MM.1S (cell line): ENCODE data around the gene ITGA7.
A peak's percentile ranks its signal among the peaks of the same experiment; 100 is the strongest.
"Not testable (repeated sequence)": the region's sequence is repeated elsewhere in the genome, so short reads cannot be mapped to it uniquely, and the experiment has no call there.

Source experiments
- DNase-seq: peaks from one replicate; pipeline ENCODE4 v3.0.0-alpha.2; 2015
- H2AFZ ChIP-seq: fragments of 300-600 bp; sonication (generic); 2 replicates; pipeline ENCODE4 v1.6.0; 2016; ENCODE audit warnings: antibody characterized with exemption, low read length
- H3F3A ChIP-seq: fragments of 300-600 bp; sonication (generic); 2 replicates; pipeline ENCODE4 v1.6.1; 2016; ENCODE audit warnings: mild to moderate bottlenecking, antibody characterized with exemption, low read length, moderate library complexity, mixed read lengths; ENCODE audit not compliant: insufficient read depth
- H3K27ac ChIP-seq: fragments of 300-600 bp; sonication (generic); 2 replicates; pipeline ENCODE4 v1.5.1; 2016; ENCODE audit warnings: mild to moderate bottlenecking, low read length
- H3K27me3 ChIP-seq: fragments of 300-600 bp; sonication (generic); replicated peaks from 2 replicates; pipeline ENCODE4 v1.6.0; 2016; ENCODE audit warnings: low read length; ENCODE audit not compliant: insufficient read depth
- H3K36me3 ChIP-seq: fragments of 300-600 bp; sonication (generic); replicated peaks from 2 replicates; pipeline ENCODE4 v1.6.1; 2016; ENCODE audit warnings: mild to moderate bottlenecking, low read length, mixed read lengths; ENCODE audit not compliant: insufficient read depth
- H3K4me1 ChIP-seq: fragments of 300-600 bp; sonication (generic); 2 replicates; pipeline ENCODE4 v1.6.1; 2016; ENCODE audit warnings: low read length, mixed read lengths
- H3K4me2 ChIP-seq: fragments of 300-600 bp; sonication (generic); 2 replicates; pipeline ENCODE4 v1.6.0; 2016; ENCODE audit warnings: low read depth, low read length
- H3K4me3 ChIP-seq: fragments of 300-600 bp; sonication (generic); 2 replicates; pipeline ENCODE4 v1.5.1; 2016; ENCODE audit warnings: low read length, mixed read lengths
- H3K79me2 ChIP-seq: fragments of 300-600 bp; sonication (generic); 2 replicates; pipeline ENCODE4 v1.6.1; 2016; ENCODE audit warnings: mixed run types, low read length, mixed read lengths
- H3K9ac ChIP-seq: fragments of 300-600 bp; sonication (generic); 2 replicates; pipeline ENCODE4 v1.6.1; 2016; ENCODE audit warnings: low read length, mixed read lengths
- H3K9me2 ChIP-seq: fragments of 300-600 bp; sonication (generic); replicated peaks from 2 replicates; pipeline ENCODE4 v1.6.1; 2016; ENCODE audit warnings: mild to moderate bottlenecking, low read length, mixed read lengths; ENCODE audit not compliant: insufficient read depth
- H3K9me3 ChIP-seq: fragments of 300-600 bp; sonication (generic); replicated peaks from 2 replicates; pipeline ENCODE4 v1.6.1; 2016; ENCODE audit warnings: mild to moderate bottlenecking, low read length, mixed read lengths; ENCODE audit not compliant: insufficient read depth
- H4K20me1 ChIP-seq: fragments of 300-600 bp; sonication (generic); 2 replicates; pipeline ENCODE4 v1.6.1; 2016; ENCODE audit warnings: mild to moderate bottlenecking, low read length, moderate library complexity, mixed read lengths; ENCODE audit not compliant: insufficient read depth
- EZH2 ChIP-seq: fragments of 300-600 bp; sonication (generic); optimal IDR thresholded peaks from 2 replicates; pipeline ENCODE3; 2017; ENCODE audit warnings: low read depth, mild to moderate bottlenecking, antibody characterized with exemption, low read length, mixed read lengths
- EZH2phosphoT487 ChIP-seq: fragments of 300-600 bp; sonication (generic); IDR thresholded peaks from 2 replicates; pipeline ENCODE4 v1.6.1; 2018; ENCODE audit warnings: antibody characterized with exemption, low read length
- TF ChIP-seq, protein P1 (sequence below): fragments of 300-600 bp; sonication (generic); IDR thresholded peaks from 2 replicates; pipeline ENCODE4 v1.5.1; 2016; ENCODE audit warnings: antibody characterized with exemption, low read length, mixed read lengths

ITGA7 gene

GRCh38 chr12:55651299-55651683 is 56.4 kb downstream of the ITGA7 start:
- Histone ChIP-seq H3K9me2 (no peaks in the 10 kb centered on the region), H3K79me2 (no peaks in the 10 kb centered on the region), H3K27ac (no peak overlapping the region), H3K9me3 (no peaks in the 10 kb centered on the region), H3K4me3 (no peak overlapping the region), H2AFZ (no peak overlapping the region), H4K20me1 (no peaks in the 10 kb centered on the region), H3K4me2 (no peak overlapping the region), H3K36me3 (no peaks in the 10 kb centered on the region), H3K27me3 (no peaks in the 10 kb centered on the region), H3K9ac (no peak overlapping the region), H3K4me1 (0 out of 2 replicates have a peak, but pooled peaks cover 4% of the 10 kb centered on the region), H3F3A (0 out of 2 replicates have a peak, but pooled peaks cover 4% of the 10 kb centered on the region)
- DNase-seq: no peak
- TF ChIP-seq EZH2: no peak
- TF ChIP-seq EZH2phosphoT487: no peak
- TF ChIP-seq, protein P1, sequence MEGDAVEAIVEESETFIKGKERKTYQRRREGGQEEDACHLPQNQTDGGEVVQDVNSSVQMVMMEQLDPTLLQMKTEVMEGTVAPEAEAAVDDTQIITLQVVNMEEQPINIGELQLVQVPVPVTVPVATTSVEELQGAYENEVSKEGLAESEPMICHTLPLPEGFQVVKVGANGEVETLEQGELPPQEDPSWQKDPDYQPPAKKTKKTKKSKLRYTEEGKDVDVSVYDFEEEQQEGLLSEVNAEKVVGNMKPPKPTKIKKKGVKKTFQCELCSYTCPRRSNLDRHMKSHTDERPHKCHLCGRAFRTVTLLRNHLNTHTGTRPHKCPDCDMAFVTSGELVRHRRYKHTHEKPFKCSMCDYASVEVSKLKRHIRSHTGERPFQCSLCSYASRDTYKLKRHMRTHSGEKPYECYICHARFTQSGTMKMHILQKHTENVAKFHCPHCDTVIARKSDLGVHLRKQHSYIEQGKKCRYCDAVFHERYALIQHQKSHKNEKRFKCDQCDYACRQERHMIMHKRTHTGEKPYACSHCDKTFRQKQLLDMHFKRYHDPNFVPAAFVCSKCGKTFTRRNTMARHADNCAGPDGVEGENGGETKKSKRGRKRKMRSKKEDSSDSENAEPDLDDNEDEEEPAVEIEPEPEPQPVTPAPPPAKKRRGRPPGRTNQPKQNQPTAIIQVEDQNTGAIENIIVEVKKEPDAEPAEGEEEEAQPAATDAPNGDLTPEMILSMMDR: no peak

- H3K79me2 ChIP-seq, H4K20me1 ChIP-seq, H3K4me3 ChIP-seq, H3K9me3 ChIP-seq, H3F3A ChIP-seq, H3K4me1 ChIP-seq, H3K36me3 ChIP-seq, H3K4me2 ChIP-seq, DNase-seq, H3K9ac ChIP-seq, H3K9me2 ChIP-seq, H3K27me3 ChIP-seq, H3K27ac ChIP-seq, H2AFZ ChIP-seq: not testable (repeated sequence)
Observed at GRCh38 chr12:55650620-55651298, 56.9 kb downstream of the ITGA7 start.

GRCh38 chr12:55647027-55647426 is 60.7 kb downstream of the ITGA7 start:
- H3K27me3 ChIP-seq: no peaks in the 10 kb centered on the region
- no peak for DNase-seq
- no peaks in the 10 kb centered on the region for H4K20me1 ChIP-seq
- no peak overlapping the region for H3K9ac ChIP-seq
- no peaks in the 10 kb centered on the region for H3K36me3 ChIP-seq
- H3K79me2 ChIP-seq: no peaks in the 10 kb centered on the region
- H3K27ac ChIP-seq: no peak overlapping the region
- peaks cover 13% of the 10 kb centered on the region for H3K4me1 ChIP-seq
- H3K9me2 ChIP-seq: no peaks in the 10 kb centered on the region
- no peak overlapping the region for H3K4me3 ChIP-seq
- H3K9me3 ChIP-seq: no peaks in the 10 kb centered on the region
- no peak overlapping the region; the same call in 1 of the 2 replicates for H3K4me2 ChIP-seq
- TF ChIP-seq EZH2: no peak
- TF ChIP-seq, protein P1: no peak
- no peak for TF ChIP-seq EZH2phosphoT487
- H3F3A ChIP-seq: 0 out of 2 replicates have a peak, but pooled peaks cover 4% of the 10 kb centered on the region
- H2AFZ ChIP-seq: peak overlapping the region; percentile 99

DNA sequence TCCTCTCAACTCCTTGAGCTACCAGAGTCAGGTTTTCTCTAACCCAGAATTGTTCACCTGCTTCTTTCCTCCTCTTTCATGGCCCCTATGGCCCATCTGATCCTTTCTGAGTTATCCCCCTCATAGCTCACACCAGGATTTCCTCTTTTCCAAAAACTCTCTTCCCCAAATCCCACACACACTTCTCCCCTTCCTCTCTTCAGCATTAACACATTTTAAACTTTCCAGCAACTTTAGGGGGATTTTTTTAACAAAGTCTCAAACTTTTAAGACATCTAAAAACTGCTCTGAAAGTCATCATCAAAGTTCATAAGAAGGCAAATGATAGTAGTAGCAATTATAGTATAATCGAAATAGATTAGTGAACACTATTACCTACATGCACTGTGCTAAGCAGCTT is 63.1 kb downstream of the ITGA7 start:
- H3K79me2 ChIP-seq: no peaks in the 10 kb centered on the region
- H3K4me3 ChIP-seq: no peak overlapping the region
- H3K9ac ChIP-seq: no peak overlapping the region
- H2AFZ ChIP-seq: no peak overlapping the region
- H3K27me3 ChIP-seq: no peaks in the 10 kb centered on the region
- TF ChIP-seq EZH2phosphoT487 (no peak), EZH2 (no peak)
- TF ChIP-seq, protein P1: no peak
- peaks cover 13% of the 10 kb centered on the region for H3K4me1 ChIP-seq
- H3F3A ChIP-seq: 0 out of 2 replicates have a peak, but pooled peaks cover 4% of the 10 kb centered on the region
- H3K36me3 ChIP-seq: no peaks in the 10 kb centered on the region
- no peaks in the 10 kb centered on the region for H3K9me3 ChIP-seq
- no peaks in the 10 kb centered on the region for H4K20me1 ChIP-seq
- DNase-seq: no peak
- no peak overlapping the region for H3K4me2 ChIP-seq
- no peak overlapping the region for H3K27ac ChIP-seq
- no peaks in the 10 kb centered on the region for H3K9me2 ChIP-seq
